HepG2 (cell line): ENCODE data around the gene SBK3. TPM values are rescaled to one million over a fixed set of nuclear protein-coding genes. Genes with fewer than 3 reads are reported as not detected.

Experiments used
- REPIN1 ChIP-seq: sonication (generic); formaldehyde crosslinking; IDR thresholded peaks from 2 replicates; pipeline ENCODE4 v1.8.0; 2022; ENCODE audit warnings: missing genetic modification reagents, low read depth, mild to moderate bottlenecking, borderline replicate concordance
- ZNF646 ChIP-seq: sonication (generic); formaldehyde crosslinking; IDR thresholded peaks from 2 replicates; pipeline ENCODE4 v1.9.0; 2021; ENCODE audit warnings: mild to moderate bottlenecking, missing genetic modification reagents
- ZNF770 ChIP-seq: sonication (generic); formaldehyde crosslinking; IDR thresholded peaks from 2 replicates; pipeline ENCODE4 v1.5.0; 2020; ENCODE audit warnings: mild to moderate bottlenecking, missing genetic modification reagents
- polyA plus RNA-seq, 8 experiments: library from polyadenylated mRNA; depleted of rRNA in 3 of 8; stranded (reverse) in 7 of 8; unstranded in 1 of 8; fragments of >200 nt; fragmentation: Illumina TruSeq in 4 of 8; extraction: Trizol in 4 of 8; gene quantifications; 2 replicates each; pipeline versions ENCODE4 v1.2.1 to v1.2.3, GENCODE V29; 2011 to 2016; ENCODE audit warnings: low read depth in 4 of 8, missing spikeins in 1 of 8, mixed read lengths in 1 of 8; ENCODE audit not compliant: insufficient read depth in 1 of 8
- total RNA-seq, 5 experiments: library from RNA; depleted of rRNA; stranded (reverse); fragments of >200 nt; fragmentation: Illumina TruSeq; extraction: Trizol; gene quantifications; 2 replicates each; pipeline ENCODE4 v1.2.3, GENCODE V29; 2016; ENCODE audit warnings: low read depth in 1 of 5

The SBK3 gene
- total and polyA plus RNA-seq, 2 of the 13 experiments (the other 11 are each of a cell fraction or from before 2014, with no cell fraction given): 0.66 to 0.77 TPM

DNA sequence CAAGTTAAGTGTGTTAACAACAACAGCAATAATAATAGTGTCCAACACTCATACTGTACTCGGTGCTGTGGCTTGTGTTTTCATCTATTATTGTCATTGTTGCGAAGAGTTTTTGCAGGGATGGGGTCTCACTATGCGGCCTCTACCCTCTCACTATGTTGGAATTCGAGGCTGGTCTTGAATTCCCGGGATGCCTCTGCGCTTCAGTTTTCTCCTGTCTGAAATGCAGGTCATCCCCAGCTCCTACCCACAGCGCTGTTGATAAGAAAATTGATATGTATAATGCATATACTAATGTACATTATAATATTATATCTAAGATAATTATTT, 4.9 kb upstream of the SBK3 start (continued):
- TF ChIP-seq ZNF646 (CRISPR knock-in tag) (0 out of 2 replicates have a peak, but pooled peaks have one; percentile 32), REPIN1 (CRISPR knock-in tag) (0 out of 2 replicates have a peak, but pooled peaks have one; percentile 95), ZNF770 (CRISPR knock-in tag) (peak; percentile 11; the same call in 1 of the 2 replicates)
